Activated CD4-positive, alpha-beta T cell treated with anti-CD3 and anti-CD28 coated beads, Interleukin-2, Interleukin-4, amounts not matched to agents 100 ng/mL and 50 ng/mL, durations not matched to agents 16 hours and 8 hours (primary cell): ENCODE results near the gene CAMK2B.
"Not testable (repeated sequence)": the region's sequence is repeated elsewhere in the genome, so short reads cannot be mapped to it uniquely, and the experiment has no call there.

Experiments
- DNase-seq: peaks from one replicate; pipeline ENCODE4 v3.0.0-alpha.2; 2020; ENCODE audit warnings: low spot score

CAMK2B gene

DNA sequence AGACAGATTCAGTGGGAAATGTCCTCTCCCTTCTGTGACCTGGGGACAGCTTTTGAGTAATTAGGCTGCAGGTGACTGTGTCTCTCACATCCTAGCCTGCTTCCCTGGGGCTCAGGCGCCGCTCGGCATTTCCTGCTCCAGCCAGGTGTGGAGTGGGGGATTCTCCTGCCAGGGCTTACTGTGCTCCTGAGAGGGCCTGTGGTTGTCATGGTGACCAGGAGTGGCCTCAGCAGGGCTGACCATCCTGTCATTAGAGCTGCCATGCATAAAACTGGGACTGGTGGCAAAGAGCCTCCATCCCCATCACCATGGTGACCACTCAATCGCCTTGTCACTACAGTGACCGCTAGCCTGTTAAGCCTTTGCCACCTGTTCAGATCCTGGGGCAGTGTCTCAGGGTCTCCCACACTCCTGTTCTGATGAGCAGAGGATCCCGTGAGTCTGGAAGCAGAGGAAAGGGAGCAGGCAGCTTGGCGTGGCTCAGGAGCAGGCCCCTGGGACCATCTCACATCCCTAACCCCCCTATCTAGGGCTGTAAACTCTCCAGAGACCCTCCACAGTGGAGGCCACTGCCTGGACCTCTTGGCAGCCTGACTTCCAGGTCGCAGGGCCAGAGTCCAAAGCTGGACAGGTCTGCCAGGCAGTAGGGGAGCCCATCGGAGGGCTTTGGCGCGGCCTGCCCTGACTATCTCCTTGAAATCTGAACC lies 136.0 kb downstream of the CAMK2B start, which contains the start of gene GCK:
Gene GCK (minus strand): TSS at position 154 of the 707 bp plus-strand sequence. CDS start 486 bp downstream, outside the sequence.
- no peak for DNase-seq

DNA sequence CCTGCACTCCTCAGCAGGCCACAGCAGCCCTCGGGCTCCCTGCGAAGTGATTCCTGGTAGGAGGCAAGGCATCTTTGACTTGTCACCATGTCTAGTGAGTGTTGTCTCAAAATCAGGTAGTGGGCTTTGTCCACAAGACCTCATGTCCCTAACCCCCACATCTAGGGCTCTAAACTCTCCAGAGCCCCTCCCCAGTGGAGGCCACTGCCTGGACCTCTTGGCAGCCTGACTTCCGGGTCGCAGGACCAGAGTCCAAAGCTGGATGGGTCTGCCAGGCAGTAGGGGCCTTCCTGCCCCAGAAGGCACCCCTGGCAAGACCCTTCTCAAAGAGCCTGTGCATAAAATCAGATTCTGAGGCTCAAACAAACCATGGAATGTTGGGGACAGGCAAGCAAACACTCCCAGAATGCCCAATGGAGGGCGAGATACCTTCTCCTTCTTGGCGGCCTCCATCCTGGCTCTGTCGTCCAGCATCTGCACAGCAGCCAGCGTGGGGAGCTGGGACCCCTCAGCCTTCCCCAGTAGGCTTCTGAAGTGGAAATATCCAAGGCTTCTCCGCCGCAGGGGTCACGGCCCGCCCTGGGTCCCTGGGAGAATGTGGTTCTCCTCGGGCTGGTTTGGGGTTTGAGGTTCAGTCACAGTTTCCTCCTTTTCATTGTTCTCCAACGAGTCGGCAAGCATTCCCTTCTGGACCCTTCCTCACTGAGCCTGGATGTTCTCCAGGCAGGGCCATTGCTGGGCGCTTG lies 136.7 kb downstream of the CAMK2B start:
- no peak for DNase-seq

DNA sequence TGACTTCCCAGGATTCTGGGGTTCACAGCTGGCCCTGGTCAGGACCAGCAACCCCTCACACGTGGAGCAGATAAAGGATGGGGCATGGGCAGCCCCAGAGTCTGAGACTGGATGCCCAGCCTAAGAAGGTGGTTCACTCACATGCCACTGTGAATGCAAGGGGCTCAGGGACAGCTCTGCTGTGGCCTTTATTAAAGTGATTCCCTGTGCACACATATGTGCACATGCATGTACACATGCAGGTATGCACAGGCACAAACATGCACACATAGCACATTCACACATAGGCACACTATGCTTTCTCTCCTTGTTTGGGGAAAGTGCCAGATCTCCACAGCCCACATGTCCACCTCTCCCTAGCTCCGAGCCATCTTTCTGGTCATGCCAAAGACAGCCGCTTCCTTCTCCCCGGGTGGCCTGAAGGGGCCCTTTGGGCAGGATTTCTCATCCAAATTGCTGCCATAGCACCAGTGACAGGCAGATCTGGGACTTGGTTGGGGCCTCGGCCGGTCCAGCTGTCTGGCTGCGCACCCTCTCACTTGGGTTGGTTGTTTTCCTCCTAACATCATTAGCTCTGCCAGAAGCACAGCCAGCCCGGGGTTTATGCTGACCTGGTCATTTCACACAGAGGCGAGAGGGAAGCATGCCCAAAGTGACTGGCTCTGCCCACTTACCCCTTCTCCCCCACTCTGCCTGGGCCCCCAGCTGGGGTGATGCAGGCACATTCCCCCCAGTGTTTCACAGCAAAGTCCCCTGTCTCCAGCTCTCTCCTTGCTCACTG lies 137.6 kb downstream of the CAMK2B start:
- DNase-seq = no peak

DNA sequence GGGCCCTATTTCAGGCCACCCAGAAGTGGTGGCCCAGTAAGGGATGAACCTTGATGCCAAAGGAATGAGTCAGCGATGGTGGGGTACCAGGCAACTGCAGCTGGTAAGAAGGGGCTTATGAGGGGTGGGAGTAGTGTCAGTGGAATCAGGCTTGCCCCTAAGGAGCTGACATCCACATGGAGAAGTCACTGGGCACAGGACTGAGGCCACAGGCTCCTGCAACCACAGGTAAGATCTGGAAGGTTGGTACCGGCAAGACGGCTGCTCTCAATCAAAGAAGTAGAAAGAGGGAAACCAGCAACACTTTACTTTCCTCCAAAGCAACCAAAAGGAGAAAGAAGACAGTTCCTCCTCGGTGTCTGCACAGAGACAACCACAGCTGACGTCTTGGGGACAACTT lies 138.7 kb downstream of the CAMK2B start:
- no peak for DNase-seq

DNA sequence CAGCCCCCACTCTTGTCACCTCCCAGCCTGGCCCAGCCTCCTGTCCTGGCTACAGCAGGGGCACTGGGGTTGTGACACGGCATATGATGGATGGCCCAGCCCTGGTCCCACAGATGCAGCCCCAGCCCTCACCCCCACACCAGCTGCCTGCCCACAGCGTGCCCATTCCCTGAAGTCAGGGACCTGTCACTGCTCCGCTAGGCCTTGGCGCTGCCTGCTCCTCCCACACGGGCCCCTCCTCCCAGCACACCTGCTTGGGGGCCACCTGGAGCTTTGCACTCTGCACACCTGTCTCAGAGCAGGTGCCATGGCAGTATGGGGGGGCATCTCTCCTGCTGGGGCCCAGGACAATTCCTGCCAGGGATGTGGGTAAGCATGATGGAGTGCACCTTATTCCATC lies 139.7 kb downstream of the CAMK2B start:
- no peak for DNase-seq

DNA sequence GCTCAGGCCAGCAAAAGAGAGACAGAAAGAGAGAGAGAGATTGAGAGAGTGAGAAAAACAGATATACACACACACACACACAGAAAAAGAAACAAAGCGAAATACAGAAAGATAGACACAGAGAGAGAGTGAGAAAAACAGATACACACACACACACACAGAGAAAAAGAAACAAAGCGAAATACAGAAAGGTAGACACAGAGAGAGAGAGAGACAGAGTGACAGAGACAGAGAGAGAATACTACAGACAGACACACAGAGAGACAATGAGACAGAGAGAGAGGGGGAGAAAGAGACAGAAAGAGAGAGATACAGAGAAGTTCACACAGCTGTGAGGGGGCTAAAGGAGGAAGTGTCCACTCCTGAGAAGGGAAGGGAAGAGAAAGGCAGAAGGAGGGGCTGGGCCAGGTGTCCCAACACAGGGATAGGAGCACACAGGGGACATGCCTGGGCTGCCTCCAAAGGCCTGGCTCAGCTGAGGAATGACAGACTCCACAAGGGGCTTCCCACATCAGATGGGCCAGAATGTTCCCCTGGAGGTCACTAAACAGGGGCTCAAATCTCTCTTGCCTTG lies 140.4 kb downstream of the CAMK2B start:
- no peak for DNase-seq

DNA sequence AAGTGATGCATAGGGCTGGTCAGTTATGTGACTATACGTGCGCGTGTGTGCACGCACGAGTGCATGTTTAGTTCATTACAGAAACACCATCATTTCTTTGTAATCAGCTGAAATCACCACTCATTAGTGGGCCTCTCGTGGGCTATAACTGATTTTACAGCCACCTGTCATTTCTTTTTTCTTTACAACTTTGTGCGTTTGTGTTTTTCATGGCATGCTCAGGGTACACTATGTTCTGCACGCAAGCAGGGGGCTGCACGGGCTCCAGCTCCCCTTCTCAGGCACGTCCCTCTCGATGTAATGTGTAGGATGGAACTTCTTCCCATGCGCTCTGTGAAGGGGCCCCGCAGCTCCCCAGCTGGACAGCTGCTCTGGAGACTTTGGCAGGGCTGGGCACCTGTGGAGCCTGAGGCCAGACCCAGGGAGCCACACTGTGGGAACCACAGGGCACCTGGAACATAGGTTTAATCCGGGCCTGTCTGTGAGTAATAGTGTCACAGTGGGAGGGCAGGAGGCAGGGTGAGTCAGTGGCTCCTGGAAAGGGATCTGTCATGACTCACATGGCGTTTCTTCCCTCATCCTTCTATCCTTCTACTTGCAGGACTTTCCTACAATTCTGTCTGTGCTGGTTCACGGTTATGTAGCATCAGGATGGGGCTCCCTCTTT lies 141.1 kb downstream of the CAMK2B start:
- DNase-seq = no peak

DNA sequence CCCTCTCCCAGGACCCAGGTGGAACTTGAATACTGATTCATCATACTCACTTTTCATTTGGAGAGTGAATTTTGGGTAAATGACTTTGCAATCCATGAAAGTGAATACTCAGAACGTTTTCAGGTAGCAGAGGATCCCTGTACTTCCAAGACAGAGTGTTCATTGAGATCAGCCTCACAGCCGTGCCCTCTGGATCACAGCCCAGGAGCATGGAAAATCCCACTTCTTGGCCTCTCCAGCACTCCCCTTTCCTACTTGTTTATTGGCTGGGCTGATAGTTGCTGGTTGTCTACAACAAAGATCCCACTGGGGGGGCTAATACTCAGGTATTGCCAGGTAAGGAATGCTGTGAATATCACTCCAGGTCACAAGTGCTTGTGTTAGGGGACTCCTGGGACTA lies 142.0 kb downstream of the CAMK2B start:
- no peak for DNase-seq

DNA sequence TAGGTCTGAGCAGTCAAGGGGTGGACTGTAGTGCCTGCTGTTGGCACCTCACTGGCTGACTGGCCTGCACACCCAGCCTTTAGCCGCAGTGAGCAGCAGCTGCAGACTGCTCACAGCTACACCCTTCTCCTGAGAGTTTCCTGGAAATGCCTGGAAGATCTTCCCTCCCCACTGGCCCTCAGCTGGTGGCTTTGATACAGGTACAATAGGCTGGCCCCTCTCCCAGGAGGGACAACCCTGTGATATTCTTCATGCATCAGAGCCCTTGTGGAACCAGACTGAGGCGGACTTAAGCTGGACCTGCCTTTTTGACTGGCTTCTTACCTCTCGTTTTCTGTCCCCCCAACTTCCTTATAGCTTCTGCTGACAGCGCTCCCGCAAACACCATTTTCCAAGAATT lies 142.6 kb downstream of the CAMK2B start:
- DNase-seq = no peak

DNA sequence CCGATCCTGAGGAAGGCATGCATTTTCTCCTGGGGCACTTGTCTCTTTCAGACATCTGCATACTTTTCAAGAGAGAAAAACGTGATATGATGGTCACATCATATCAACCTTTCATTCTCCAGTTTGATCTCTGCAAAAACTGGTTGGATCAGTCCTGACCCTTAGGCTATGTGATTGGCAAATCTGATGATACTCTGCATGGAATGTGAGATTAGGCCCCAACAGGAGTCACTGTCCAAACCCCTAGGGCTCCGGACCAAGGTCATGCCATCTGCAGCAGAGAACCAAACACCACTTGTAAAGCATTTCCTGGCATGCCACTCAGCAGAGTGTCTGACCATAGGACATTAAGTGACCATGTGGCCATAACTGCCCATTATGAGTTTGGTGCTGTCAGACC lies 144.8 kb downstream of the CAMK2B start:
- DNase-seq = no peak

DNA sequence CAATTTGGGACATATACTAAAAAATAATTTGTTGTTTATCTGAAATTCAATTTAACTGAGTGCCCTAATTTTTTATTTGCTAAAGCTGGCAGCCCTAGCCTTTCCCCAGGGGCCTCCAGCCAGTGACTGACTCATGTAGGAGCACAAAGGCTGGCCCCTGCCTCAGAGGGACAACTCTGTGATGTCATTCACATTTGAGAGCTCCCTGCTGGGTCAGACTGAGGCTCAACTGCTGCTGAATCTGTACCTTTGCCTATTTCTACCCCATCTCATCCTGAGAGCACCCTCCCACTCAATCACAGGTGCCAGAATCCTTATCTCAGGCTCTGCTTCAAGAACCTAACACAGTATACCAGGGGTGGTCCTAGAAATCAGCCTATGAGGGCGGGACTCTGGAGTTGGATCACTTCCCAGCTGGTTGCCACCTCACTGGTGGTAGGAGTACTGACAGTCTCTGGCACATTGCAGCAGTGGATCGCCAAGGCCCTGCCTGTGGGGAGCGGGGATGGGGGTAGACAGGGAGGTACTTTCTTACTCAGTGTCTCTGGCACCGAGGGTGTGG lies 147.7 kb downstream of the CAMK2B start:
- no peak for DNase-seq

DNA sequence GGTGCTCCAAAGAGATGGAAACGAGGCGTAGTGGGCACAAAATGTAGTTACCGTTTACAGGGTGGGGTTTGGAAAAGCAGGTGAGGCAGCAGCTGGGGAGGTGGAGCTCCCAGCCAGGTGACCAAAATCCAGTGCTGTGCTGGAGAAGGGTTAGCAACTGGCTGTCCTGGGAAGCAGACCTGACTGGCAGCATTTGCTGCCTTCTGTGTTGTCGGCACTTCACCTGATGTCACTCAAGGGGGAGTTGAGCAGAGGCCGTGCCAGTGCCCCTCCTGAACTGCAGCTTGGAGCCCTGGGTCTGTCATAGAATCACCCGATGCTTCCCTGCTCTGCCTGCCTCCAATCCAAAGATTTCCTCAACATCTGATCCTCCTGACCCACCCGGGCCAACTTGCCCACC lies 148.9 kb downstream of the CAMK2B start:
- no peak for DNase-seq

DNA sequence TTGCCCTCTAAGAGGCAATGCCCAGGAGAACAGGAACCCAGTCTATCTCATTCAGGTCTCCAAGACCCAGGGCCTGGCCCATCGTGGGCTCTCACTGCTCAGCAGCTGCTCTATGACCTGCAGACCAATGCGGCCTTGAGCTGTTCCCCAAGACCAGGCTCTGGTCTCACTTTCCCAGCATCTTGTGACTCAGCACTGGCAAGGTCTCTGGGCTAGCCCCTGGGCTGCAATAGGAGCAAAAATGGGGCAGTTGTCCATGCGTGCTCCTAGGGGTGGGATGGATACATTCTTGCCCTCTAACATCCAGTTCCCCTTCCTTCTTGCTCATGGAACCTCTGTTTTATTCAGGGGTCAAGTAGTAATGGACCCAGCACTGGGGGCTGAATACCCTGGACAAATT lies 149.7 kb downstream of the CAMK2B start:
- DNase-seq = no peak

DNA sequence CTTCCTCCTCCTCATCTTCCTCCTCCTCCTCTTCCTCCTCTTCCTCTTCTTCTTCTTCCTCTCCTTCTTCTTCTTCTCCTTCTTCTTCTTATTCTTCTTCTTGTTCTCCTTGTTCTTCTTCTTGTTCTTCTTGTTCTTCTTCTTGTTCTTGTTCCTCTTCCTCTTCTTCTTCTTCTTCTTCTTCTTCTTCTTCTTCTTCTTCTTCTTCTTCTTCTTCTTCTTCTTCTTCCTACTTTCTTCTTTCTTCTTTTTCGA lies 150.8 kb downstream of the CAMK2B start:
- not testable (repeated sequence) for DNase-seq

DNA sequence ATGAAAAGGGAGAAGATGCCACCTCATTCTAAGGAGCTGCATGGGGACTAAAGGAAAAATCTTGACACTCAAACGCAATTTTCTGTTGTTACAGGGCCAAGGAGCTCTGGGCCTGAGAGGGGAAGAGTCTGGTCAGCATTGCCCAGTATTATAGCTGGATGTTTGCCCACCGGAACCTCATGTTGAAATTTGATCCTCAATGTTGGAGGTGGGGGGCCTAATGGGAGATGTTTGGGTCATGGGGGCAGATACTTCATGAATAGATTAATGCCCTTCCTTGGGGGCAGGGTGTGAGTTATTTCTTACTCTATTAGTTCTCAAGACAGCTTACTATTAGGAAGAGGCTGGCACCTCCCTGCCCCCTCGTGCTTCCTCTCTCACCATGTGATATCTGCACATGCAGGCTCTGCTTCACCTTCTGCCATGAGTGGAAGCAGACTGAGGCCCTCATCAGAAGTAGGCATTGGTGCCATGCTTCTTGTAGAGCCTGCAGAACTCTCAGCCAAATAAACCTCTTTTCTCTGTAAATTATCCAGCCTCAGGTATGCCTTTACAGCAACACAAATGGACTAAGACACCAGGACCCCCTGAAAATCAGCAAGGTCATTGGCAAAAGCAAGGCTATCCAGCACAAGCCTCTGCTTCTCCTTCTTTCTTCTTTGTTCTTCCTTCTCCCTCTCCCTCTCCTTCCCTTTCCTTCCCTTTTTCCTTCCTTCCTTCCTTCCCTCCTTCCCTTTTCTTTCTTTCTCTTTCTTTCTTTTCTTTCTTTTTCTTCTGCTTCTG lies 151.3 kb downstream of the CAMK2B start:
- DNase-seq = no peak

DNA sequence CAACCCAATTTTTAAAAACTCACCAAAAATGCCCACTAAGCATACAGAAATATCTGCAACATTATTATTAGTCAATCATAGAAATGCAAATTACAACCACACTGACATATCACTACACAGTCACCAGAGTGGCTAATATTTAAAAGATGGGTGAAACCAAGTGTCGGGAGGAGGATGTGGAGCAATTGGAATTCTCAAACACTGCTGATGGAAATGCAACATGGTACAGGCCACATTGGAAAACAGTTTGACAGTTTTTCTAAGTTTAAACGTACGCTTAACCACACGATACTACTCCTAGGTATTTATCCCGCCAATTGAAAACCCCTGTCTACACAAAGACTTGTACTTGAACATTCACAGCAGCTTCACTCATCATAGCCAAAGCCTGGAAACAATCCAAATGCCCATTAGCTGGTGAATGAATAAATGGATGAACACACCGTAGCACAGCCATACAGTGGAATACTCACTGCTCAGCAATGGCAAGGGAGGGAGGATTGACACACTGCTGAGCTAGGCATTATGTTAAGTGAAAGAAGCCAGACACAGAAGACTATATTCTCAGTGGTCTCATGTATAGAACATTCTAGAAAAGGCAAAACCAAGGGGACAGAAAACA lies 152.5 kb downstream of the CAMK2B start:
- DNase-seq = no peak

DNA sequence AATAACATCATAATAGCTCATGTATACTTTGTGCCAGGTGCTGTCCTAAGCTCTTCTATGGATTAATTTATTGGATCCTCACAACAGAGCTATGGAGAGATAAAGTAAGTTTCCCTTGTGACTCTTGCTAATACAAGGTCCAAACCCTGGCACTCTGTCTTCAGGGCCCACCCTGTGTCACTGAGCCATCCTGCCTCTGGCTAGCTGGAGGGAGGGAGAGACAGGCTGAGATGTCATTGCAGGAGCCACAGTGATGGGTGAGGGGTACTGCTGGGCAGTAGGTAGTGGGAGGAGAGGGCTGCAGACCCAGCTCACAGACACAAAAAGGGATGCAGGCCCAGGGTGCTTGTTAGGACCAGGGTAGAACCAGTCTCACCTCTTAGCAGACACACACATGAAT lies 153.0 kb downstream of the CAMK2B start:
- no peak for DNase-seq

DNA sequence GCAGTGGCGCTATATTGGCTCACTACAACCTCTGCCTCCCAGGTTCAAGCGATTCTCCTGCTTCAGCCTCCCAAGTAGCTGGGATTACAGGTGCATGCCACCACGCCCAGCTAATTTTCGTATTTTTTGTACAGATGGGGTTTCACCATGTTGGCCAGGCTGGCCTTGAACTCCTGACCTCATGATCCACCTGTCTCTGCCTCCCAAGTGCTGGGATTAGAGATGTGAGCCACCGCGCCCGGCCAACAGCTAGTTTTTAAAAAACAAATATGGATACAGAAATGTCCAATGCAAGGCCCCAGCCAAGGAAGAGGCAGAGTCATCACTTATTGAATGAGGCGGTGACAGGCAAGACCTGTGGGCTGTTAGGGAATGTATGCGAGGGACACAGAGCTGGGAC lies 153.5 kb downstream of the CAMK2B start:
- DNase-seq = not testable (repeated sequence)

DNA sequence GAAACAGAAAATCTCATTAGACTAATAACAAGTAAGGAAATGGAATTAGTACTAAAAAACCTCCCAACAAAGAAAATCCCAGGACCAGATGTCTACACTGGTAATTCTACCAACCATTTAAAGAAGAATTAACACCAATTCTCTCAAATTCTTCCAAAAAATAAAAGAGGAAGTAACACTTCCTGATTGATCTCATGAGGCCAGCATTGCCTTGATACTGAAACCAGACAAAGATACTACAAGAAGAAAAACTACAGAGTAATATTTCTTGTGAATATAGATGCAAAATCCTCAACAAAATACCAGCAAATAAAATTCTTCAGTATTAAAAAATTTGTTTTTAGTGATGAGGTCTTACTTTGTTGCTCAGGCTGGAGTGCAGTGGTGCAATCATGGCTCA lies 157.5 kb downstream of the CAMK2B start:
- DNase-seq = no peak
